HG02571 (cell line): ENCODE data around the gene CRYL1.

ENCODE experiments used
- ATAC-seq: cut with Tn5 transposase; IDR thresholded peaks from one replicate; pipeline ENCODE4 v1.9.1; 2021; ENCODE audit warnings: mild to moderate bottlenecking, moderate library complexity; ENCODE audit not compliant: unreplicated experiment

The CRYL1 gene

GRCh38 chr13:20525601-20526544, at the start of gene CRYL1:
Gene CRYL1 (minus strand): TSS chr13:20525857. CDS start chr13:20525794, 63 bp downstream.
- ATAC-seq: peak; percentile 84

GRCh38 chr13:20573636-20574035, 48.0 kb upstream of the CRYL1 start:
- no peak for ATAC-seq

GRCh38 chr13:20573186-20573585, 47.5 kb upstream of the CRYL1 start:
- no peak for ATAC-seq

- ATAC-seq: no peak
Observed at GRCh38 chr13:20571676-20572075, 46.0 kb upstream of the CRYL1 start.

GRCh38 chr13:20570517-20570916, 44.9 kb upstream of the CRYL1 start:
- ATAC-seq: no peak

- ATAC-seq: no peak
Observed at GRCh38 chr13:20567881-20568528, 42.3 kb upstream of the CRYL1 start.

GRCh38 chr13:20566898-20567874, 41.5 kb upstream of the CRYL1 start, which contains the start of gene IFT88:
Gene IFT88 (plus strand): TSS chr13:20567157. CDS start chr13:20574386, 7,229 bp downstream.
- peak; percentile 85 for ATAC-seq

- ATAC-seq: peak; percentile 36
Observed at GRCh38 chr13:20566468-20566897, 40.8 kb upstream of the CRYL1 start.

GRCh38 chr13:20565115-20565736, 39.6 kb upstream of the CRYL1 start:
- ATAC-seq: no peak

- ATAC-seq: no peak
Observed at GRCh38 chr13:20561741-20562140, 36.1 kb upstream of the CRYL1 start.

GRCh38 chr13:20559659-20560356, 34.2 kb upstream of the CRYL1 start:
- no peak for ATAC-seq

GRCh38 chr13:20558982-20559381, 33.3 kb upstream of the CRYL1 start:
- ATAC-seq: no peak

- no peak for ATAC-seq
Observed at GRCh38 chr13:20553311-20553710, 27.7 kb upstream of the CRYL1 start.

GRCh38 chr13:20550799-20551198, 25.1 kb upstream of the CRYL1 start:
- ATAC-seq: no peak

GRCh38 chr13:20547479-20547908, 21.8 kb upstream of the CRYL1 start:
- ATAC-seq: no peak

GRCh38 chr13:20546556-20546955, 20.9 kb upstream of the CRYL1 start:
- ATAC-seq: no peak

GRCh38 chr13:20544201-20544923, 18.7 kb upstream of the CRYL1 start:
- no peak for ATAC-seq

- ATAC-seq: no peak
Observed at GRCh38 chr13:20536992-20537391, 11.3 kb upstream of the CRYL1 start.

- no peak for ATAC-seq
Observed at GRCh38 chr13:20534038-20534608, 8.5 kb upstream of the CRYL1 start.
